Thoracic aorta (tissue), 2 donors: ENCODE data around the gene HMGCR. TPM values are rescaled to one million over a fixed set of nuclear protein-coding genes. Genes with fewer than 3 reads are reported as not detected.

Experiments used
- ATAC-seq: fragments of 150-250 bp; one replicate; pipeline ENCODE4 v1.8.0; 2017; ENCODE audit warnings: low read depth; ENCODE audit not compliant: insufficient number of reproducible peaks, low FRiP score
- DNase-seq: peaks from one replicate; pipeline ENCODE4 v3.0.0-alpha.2; 2020; ENCODE audit warnings: low spot score
- H3K27ac ChIP-seq, 2 donors: fragments of 200-600 bp; sonication (generic); 1 replicate in 1 of 2; 2 replicates in 1 of 2; pipeline ENCODE4 v1.5.1; 2016; ENCODE audit warnings: mild to moderate bottlenecking in 2 of 2, moderate library complexity in 2 of 2
- H3K27me3 ChIP-seq: fragments of 200-600 bp; sonication (generic); replicated peaks from 2 replicates; pipeline ENCODE4 v1.6.0; 2016; ENCODE audit warnings: mild to moderate bottlenecking; ENCODE audit not compliant: insufficient read depth
- H3K36me3 ChIP-seq: fragments of 200-600 bp; sonication (generic); one replicate; pipeline ENCODE4 v1.5.1; 2016
- H3K4me1 ChIP-seq, 2 donors: fragments of 200-600 bp; sonication (generic); 1 replicate in 1 of 2; 2 replicates in 1 of 2; pipeline versions ENCODE4 v1.5.1 to v1.6.0; 2016; ENCODE audit warnings: low read depth in 2 of 2, mild to moderate bottlenecking in 1 of 2; ENCODE audit not compliant: control insufficient read depth in 1 of 2
- H3K4me3 ChIP-seq: fragments of 200-600 bp; sonication (generic); 2 replicates; pipeline ENCODE4 v1.5.1; 2016; ENCODE audit warnings: mild to moderate bottlenecking
- H3K9me3 ChIP-seq: fragments of 200-600 bp; sonication (generic); 2 replicates; pipeline ENCODE4 v1.5.1; 2016
- CTCF ChIP-seq: fragments of 200-600 bp; sonication (generic); IDR thresholded peaks from one replicate; pipeline ENCODE4 v1.5.1; 2019; ENCODE audit warnings: antibody characterized with exemption
- total RNA-seq, 2 donors: library from RNA; depleted of rRNA; stranded (reverse); fragments of >200 nt; gene quantifications; one replicate each; pipeline versions ENCODE4 v1.1.0 to v1.2.3, GENCODE V29; 2016

HMGCR gene
- total RNA-seq, 2 donors from 2014 or later, result 13.2 to 29.1 TPM

- Histone ChIP-seq H3K9me3 (no peaks in the 10 kb centered on the region), H3K27ac (peak overlapping the region; percentile 72 to 78), H3K36me3 (no peaks in the 10 kb centered on the region), H3K4me3 (peak overlapping the region; percentile 93), H3K4me1 (peaks cover 5 to 10% of the 10 kb centered on the region in 2 donors), H3K27me3 (no peaks in the 10 kb centered on the region)
- ATAC-seq (peak; percentile 62), DNase-seq (no peak)
- peak; percentile 46 for TF ChIP-seq CTCF
These were observed 937 bp upstream of the HMGCR start for GRCh38 chr5:75335952-75336614.

- H3K4me3 ChIP-seq, result peak overlapping the region; percentile 93
- H3K27me3 ChIP-seq, result no peaks in the 10 kb centered on the region
- H3K4me1 ChIP-seq, result peaks cover 5 to 10% of the 10 kb centered on the region in 2 donors
- H3K27ac ChIP-seq, result peak overlapping the region; percentile 78 to 83
- no peaks in the 10 kb centered on the region for H3K36me3 ChIP-seq
- DNase-seq, result no peak
- ATAC-seq, result peak; percentile 11
- TF ChIP-seq CTCF, result no peak
- no peaks in the 10 kb centered on the region for H3K9me3 ChIP-seq
These were observed 474 bp downstream of the HMGCR start for GRCh38 chr5:75337366-75338021.

GRCh38 chr5:75338408-75338807 is 1.4 kb downstream of the HMGCR start:
- Histone ChIP-seq H3K4me3 (peak overlapping the region; percentile 93), H3K4me1 (peaks cover 5 to 10% of the 10 kb centered on the region in 2 donors), H3K9me3 (no peaks in the 10 kb centered on the region), H3K36me3 (no peaks in the 10 kb centered on the region), H3K27me3 (no peaks in the 10 kb centered on the region), H3K27ac (no peak overlapping the region)
- no peak for TF ChIP-seq CTCF
- DNase-seq (no peak), ATAC-seq (no peak)

GRCh38 chr5:75340714-75341478 is 3.9 kb downstream of the HMGCR start:
- Histone ChIP-seq H3K4me3 (no peak overlapping the region), H3K27me3 (no peaks in the 10 kb centered on the region), H3K9me3 (no peaks in the 10 kb centered on the region), H3K27ac (no peak overlapping the region), H3K36me3 (peaks cover 8% of the 10 kb centered on the region), H3K4me1 (peaks cover 4 to 10% of the 10 kb centered on the region in 2 donors)
- no peak for DNase-seq
- no peak for ATAC-seq
- no peak for TF ChIP-seq CTCF

GRCh38 chr5:75341934-75342333 is 4.9 kb downstream of the HMGCR start:
- peaks cover 15% of the 10 kb centered on the region for H3K36me3 ChIP-seq
- H3K27me3 ChIP-seq, result no peaks in the 10 kb centered on the region

More at GRCh38 chr5:75341934-75342333, 4.9 kb downstream of the HMGCR start:
- H3K9me3 ChIP-seq, result no peaks in the 10 kb centered on the region
- peaks cover 0 to 10% of the 10 kb centered on the region in 2 donors for H3K4me1 ChIP-seq
- no peak overlapping the region for H3K4me3 ChIP-seq
- ATAC-seq (no peak), DNase-seq (no peak)
- H3K27ac ChIP-seq, result no peak overlapping the region
- TF ChIP-seq CTCF, result no peak
